ENCODE results near the gene IGF2. TPM values are rescaled to one million over a fixed set of nuclear protein-coding genes. Genes with fewer than 3 reads are reported as not detected.
A peak's percentile ranks its signal among the peaks of the same experiment; 100 is the strongest.

Gene IGF2
- polyA plus RNA-seq, 1 donor from 2014 or later, result not detected

DNA sequence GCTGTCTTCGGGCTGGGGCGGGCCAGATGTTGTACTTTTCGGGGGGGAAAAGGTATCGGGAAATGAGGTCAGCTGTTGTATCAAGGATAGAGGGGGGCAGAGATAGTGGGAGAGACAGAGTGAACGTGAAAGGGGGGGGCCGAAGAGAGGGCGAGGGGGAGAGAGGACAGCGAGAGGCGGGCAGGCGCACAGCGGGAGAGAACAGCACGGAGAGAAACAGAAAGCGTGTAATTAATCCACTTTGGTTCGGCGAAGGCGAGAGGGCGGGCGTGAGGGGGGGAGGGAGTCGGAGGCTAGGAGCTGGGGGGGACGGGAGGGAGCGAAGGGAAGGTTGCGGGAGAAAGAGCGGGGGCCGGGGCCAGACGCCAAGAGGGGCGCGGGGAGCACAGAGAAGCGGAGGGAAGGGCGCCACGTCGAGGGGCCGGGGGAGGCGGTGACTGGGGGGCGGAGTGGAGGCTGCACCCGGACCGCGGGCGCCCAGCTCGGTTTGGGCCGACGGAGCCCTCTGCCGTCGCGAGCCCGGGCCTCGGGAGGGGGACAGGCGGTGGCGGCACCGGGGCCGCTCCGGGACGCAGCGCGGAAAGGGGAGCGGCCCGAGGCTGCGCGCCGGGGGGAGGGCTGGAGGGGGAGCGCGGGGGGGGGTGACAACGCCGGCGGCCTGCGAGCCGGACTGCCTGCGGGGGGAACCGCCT, 612 bp downstream of the IGF2 start:
- H4K20me1 ChIP-seq (ENCODE audit: insufficient read depth), result no peaks in the 10 kb centered on the region
- H3K9me2 ChIP-seq (ENCODE audit: insufficient read depth, low read length), result no peaks in the 10 kb centered on the region
- no peak overlapping the region for H3K4me2 ChIP-seq (ENCODE audit: low read length)
- H3K36me3 ChIP-seq (ENCODE audit: insufficient read depth, low read length), result no peaks in the 10 kb centered on the region
- H3K79me2 ChIP-seq (replicated peaks; ENCODE audit: insufficient read depth, low read length), result no peaks in the 10 kb centered on the region
- peaks cover 62% of the 10 kb centered on the region for H3K27me3 ChIP-seq (ENCODE audit: insufficient read depth, low read depth, low read length)
- no peaks in the 10 kb centered on the region for H3K9me3 ChIP-seq (ENCODE audit: low read length)
- no peak overlapping the region for H3K9ac ChIP-seq (ENCODE audit: low read length)
- TF ChIP-seq EZH2 (IDR thresholded peaks at IDR 0.05; ENCODE audit: borderline replicate concordance, insufficient read depth, low read length, poor library complexity, severe bottlenecking), result peak; percentile 95
- TF ChIP-seq EP300 (conservative IDR thresholded peaks at IDR 0.05; ENCODE audit: poor library complexity, severe bottlenecking), result no peak
- TF ChIP-seq MXI1 (conservative IDR thresholded peaks at IDR 0.05; ENCODE audit: poor library complexity, severe bottlenecking), result no peak
- H3F3A ChIP-seq (ENCODE audit: insufficient read depth, low read length, poor library complexity, severe bottlenecking), result no peaks in the 10 kb centered on the region
- no peak overlapping the region for H3K27ac ChIP-seq (ENCODE audit: low read length)
- no peak overlapping the region for H3K4me3 ChIP-seq (ENCODE audit: low read length)
- no peak overlapping the region for H2AFZ ChIP-seq (ENCODE audit: low read depth, low read length)

DNA sequence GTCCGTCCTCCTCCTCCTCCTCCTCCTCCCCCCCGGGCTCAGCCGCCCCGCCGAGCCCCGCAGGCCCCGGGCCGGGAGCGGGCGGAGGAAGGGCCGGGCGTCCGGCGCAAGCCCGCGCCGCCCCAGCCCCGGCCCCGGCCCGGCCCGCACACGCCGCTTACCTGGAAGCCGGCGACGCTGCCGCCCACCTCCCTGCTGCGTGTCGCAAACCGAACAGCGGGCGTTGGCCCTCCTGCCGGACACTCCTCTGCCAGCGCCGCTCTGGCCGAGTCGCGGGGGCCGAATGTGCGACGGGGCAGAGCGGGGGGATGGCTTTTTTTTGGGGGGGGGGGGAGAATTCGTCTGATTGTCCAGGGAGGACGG, 1.1 kb downstream of the IGF2 start:
- Histone ChIP-seq H3K9ac (ENCODE audit: low read length) (no peak overlapping the region), H3K27me3 (ENCODE audit: insufficient read depth, low read depth, low read length) (peaks cover 57% of the 10 kb centered on the region), H3K36me3 (ENCODE audit: insufficient read depth, low read length) (no peaks in the 10 kb centered on the region), H3K9me2 (ENCODE audit: insufficient read depth, low read length) (no peaks in the 10 kb centered on the region), H3K79me2 (replicated peaks; ENCODE audit: insufficient read depth, low read length) (no peaks in the 10 kb centered on the region), H4K20me1 (ENCODE audit: insufficient read depth) (no peaks in the 10 kb centered on the region), H3F3A (ENCODE audit: insufficient read depth, low read length, poor library complexity, severe bottlenecking) (no peaks in the 10 kb centered on the region), H3K27ac (ENCODE audit: low read length) (no peak overlapping the region), H2AFZ (ENCODE audit: low read depth, low read length) (no peak overlapping the region), H3K9me3 (ENCODE audit: low read length) (no peaks in the 10 kb centered on the region), H3K4me3 (ENCODE audit: low read length) (peak overlapping the region; percentile 28), H3K4me2 (ENCODE audit: low read length) (no peak overlapping the region)
- TF ChIP-seq, protein P1, sequence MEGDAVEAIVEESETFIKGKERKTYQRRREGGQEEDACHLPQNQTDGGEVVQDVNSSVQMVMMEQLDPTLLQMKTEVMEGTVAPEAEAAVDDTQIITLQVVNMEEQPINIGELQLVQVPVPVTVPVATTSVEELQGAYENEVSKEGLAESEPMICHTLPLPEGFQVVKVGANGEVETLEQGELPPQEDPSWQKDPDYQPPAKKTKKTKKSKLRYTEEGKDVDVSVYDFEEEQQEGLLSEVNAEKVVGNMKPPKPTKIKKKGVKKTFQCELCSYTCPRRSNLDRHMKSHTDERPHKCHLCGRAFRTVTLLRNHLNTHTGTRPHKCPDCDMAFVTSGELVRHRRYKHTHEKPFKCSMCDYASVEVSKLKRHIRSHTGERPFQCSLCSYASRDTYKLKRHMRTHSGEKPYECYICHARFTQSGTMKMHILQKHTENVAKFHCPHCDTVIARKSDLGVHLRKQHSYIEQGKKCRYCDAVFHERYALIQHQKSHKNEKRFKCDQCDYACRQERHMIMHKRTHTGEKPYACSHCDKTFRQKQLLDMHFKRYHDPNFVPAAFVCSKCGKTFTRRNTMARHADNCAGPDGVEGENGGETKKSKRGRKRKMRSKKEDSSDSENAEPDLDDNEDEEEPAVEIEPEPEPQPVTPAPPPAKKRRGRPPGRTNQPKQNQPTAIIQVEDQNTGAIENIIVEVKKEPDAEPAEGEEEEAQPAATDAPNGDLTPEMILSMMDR (IDR thresholded peaks at IDR 0.05; ENCODE audit: poor library complexity, severe bottlenecking), result no peak
- TF ChIP-seq EZH2 (IDR thresholded peaks at IDR 0.05; ENCODE audit: borderline replicate concordance, insufficient read depth, low read length, poor library complexity, severe bottlenecking), result no peak
- TF ChIP-seq, protein P2, sequence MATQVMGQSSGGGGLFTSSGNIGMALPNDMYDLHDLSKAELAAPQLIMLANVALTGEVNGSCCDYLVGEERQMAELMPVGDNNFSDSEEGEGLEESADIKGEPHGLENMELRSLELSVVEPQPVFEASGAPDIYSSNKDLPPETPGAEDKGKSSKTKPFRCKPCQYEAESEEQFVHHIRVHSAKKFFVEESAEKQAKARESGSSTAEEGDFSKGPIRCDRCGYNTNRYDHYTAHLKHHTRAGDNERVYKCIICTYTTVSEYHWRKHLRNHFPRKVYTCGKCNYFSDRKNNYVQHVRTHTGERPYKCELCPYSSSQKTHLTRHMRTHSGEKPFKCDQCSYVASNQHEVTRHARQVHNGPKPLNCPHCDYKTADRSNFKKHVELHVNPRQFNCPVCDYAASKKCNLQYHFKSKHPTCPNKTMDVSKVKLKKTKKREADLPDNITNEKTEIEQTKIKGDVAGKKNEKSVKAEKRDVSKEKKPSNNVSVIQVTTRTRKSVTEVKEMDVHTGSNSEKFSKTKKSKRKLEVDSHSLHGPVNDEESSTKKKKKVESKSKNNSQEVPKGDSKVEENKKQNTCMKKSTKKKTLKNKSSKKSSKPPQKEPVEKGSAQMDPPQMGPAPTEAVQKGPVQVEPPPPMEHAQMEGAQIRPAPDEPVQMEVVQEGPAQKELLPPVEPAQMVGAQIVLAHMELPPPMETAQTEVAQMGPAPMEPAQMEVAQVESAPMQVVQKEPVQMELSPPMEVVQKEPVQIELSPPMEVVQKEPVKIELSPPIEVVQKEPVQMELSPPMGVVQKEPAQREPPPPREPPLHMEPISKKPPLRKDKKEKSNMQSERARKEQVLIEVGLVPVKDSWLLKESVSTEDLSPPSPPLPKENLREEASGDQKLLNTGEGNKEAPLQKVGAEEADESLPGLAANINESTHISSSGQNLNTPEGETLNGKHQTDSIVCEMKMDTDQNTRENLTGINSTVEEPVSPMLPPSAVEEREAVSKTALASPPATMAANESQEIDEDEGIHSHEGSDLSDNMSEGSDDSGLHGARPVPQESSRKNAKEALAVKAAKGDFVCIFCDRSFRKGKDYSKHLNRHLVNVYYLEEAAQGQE (IDR thresholded peaks at IDR 0.05; ENCODE audit: borderline replicate concordance), result no peak
- no peak for TF ChIP-seq EP300 (conservative IDR thresholded peaks at IDR 0.05; ENCODE audit: poor library complexity, severe bottlenecking)
